Ishikawa (cell line): Measurements from ENCODE around the gene ZNF860.

Experiments
- CEBPB ChIP-seq: IDR thresholded peaks from 2 replicates; pipeline ENCODE4 v1.6.1; 2012
- EGR1 ChIP-seq: IDR thresholded peaks from 2 replicates; pipeline ENCODE4 v1.6.1; 2012
- EP300 ChIP-seq: IDR thresholded peaks from 2 replicates; pipeline ENCODE4 v1.6.1; 2012; ENCODE audit warnings: borderline replicate concordance
- FOXM1 ChIP-seq: IDR thresholded peaks from 2 replicates; pipeline ENCODE4 v1.6.1; 2012; ENCODE audit warnings: low read depth, borderline replicate concordance
- NFIC ChIP-seq: IDR thresholded peaks from 2 replicates; pipeline ENCODE4 v1.6.1; 2012
- RAD21 ChIP-seq: IDR thresholded peaks from 2 replicates; pipeline ENCODE4 v1.6.1; 2012; ENCODE audit warnings: low read depth
- TAF1 ChIP-seq: IDR thresholded peaks from 2 replicates; pipeline ENCODE4 v1.6.1; 2012; ENCODE audit warnings: low read depth, mild to moderate bottlenecking
- USF1 ChIP-seq: IDR thresholded peaks from 2 replicates; pipeline ENCODE4 v1.6.1; 2012
- YY1 ChIP-seq: IDR thresholded peaks from 2 replicates; pipeline ENCODE4 v1.6.1; 2012; ENCODE audit warnings: low read depth
- TF ChIP-seq, protein P1 (sequence below): IDR thresholded peaks from 2 replicates; pipeline ENCODE4 v1.6.1; 2012
- TF ChIP-seq, protein P2 (sequence below): IDR thresholded peaks from 2 replicates; pipeline ENCODE4 v1.6.1; 2012; ENCODE audit warnings: low read depth, mild to moderate bottlenecking

DNA sequence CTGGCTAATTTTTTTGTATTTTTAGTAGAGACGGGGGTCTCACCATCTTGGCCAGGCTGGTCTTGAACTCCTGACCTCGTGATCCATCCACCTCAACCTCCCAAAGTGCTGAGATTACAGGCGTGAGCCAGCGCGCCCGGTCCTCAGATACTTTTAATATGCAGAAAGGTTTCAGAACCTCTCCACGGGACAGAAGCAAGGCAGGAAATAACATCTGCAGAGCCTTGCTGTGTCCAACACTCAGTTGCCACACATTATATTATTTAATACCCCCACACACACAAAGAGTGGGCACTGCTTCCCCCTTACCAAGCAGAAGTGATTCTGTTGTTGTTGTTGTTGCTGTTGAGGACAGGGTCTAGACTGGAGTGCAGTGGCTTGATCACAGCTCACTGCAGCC lies 28.5 kb upstream of the ZNF860 start:
- TF ChIP-seq, protein P1, sequence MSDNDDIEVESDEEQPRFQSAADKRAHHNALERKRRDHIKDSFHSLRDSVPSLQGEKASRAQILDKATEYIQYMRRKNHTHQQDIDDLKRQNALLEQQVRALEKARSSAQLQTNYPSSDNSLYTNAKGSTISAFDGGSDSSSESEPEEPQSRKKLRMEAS: no peak
- TF ChIP-seq YY1 (no peak), FOXM1 (no peak), CEBPB (no peak), USF1 (no peak), RAD21 (no peak), TAF1 (no peak), EP300 (no peak), NFIC (no peak), EGR1 (no peak)
- TF ChIP-seq, protein P2, sequence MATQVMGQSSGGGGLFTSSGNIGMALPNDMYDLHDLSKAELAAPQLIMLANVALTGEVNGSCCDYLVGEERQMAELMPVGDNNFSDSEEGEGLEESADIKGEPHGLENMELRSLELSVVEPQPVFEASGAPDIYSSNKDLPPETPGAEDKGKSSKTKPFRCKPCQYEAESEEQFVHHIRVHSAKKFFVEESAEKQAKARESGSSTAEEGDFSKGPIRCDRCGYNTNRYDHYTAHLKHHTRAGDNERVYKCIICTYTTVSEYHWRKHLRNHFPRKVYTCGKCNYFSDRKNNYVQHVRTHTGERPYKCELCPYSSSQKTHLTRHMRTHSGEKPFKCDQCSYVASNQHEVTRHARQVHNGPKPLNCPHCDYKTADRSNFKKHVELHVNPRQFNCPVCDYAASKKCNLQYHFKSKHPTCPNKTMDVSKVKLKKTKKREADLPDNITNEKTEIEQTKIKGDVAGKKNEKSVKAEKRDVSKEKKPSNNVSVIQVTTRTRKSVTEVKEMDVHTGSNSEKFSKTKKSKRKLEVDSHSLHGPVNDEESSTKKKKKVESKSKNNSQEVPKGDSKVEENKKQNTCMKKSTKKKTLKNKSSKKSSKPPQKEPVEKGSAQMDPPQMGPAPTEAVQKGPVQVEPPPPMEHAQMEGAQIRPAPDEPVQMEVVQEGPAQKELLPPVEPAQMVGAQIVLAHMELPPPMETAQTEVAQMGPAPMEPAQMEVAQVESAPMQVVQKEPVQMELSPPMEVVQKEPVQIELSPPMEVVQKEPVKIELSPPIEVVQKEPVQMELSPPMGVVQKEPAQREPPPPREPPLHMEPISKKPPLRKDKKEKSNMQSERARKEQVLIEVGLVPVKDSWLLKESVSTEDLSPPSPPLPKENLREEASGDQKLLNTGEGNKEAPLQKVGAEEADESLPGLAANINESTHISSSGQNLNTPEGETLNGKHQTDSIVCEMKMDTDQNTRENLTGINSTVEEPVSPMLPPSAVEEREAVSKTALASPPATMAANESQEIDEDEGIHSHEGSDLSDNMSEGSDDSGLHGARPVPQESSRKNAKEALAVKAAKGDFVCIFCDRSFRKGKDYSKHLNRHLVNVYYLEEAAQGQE: no peak
